GM23338 (cell line): ENCODE results near the gene PLA2G6. TPM values are rescaled to one million over a fixed set of nuclear protein-coding genes. Genes with fewer than 3 reads are reported as not detected.

Experiments
- ATAC-seq: fragments of 200-7000 bp; cut with Tn5 transposase; 3 replicates; pipeline ENCODE4 v1.9.1; 2020
- DNase-seq: peaks from one replicate; pipeline ENCODE4 v3.0.0-alpha.2; 2015; ENCODE audit warnings: low spot score
- H2AFZ ChIP-seq: fragments of 200-600 bp; sonication (generic); 2 replicates; pipeline ENCODE4 v1.8.0; 2016; ENCODE audit warnings: antibody characterized with exemption, mild to moderate bottlenecking, moderate library complexity
- H3F3A ChIP-seq: fragments of 200-600 bp; sonication (generic); replicated peaks from 2 replicates; pipeline ENCODE4 v1.8.0; 2017; ENCODE audit warnings: antibody characterized with exemption, mixed run types, low read depth
- H3K27ac ChIP-seq: fragments of 200-600 bp; sonication (generic); 2 replicates; pipeline ENCODE4 v1.6.1; 2016; ENCODE audit warnings: low read depth
- H3K27me3 ChIP-seq: fragments of 200-600 bp; sonication (generic); 2 replicates; pipeline ENCODE4 v1.8.0; 2016; ENCODE audit warnings: mild to moderate bottlenecking, mixed run types, moderate library complexity; ENCODE audit not compliant: insufficient read depth
- H3K36me3 ChIP-seq: fragments of 200-600 bp; sonication (generic); 2 replicates; pipeline ENCODE4 v1.8.0; 2016; ENCODE audit warnings: mild to moderate bottlenecking; ENCODE audit not compliant: insufficient read depth
- H3K4me1 ChIP-seq: fragments of 200-600 bp; sonication (generic); 2 replicates; pipeline ENCODE4 v1.8.0; 2016; ENCODE audit warnings: mild to moderate bottlenecking, moderate library complexity; ENCODE audit not compliant: insufficient read depth
- H3K4me2 ChIP-seq: fragments of 200-600 bp; sonication (generic); 2 replicates; pipeline ENCODE4 v1.7.1; 2017; ENCODE audit warnings: mixed run types
- H3K4me3 ChIP-seq: fragments of 200-600 bp; sonication (generic); 2 replicates; pipeline ENCODE4 v1.6.1; 2016; ENCODE audit warnings: mixed run types
- H3K79me2 ChIP-seq: fragments of 200-600 bp; sonication (generic); replicated peaks from 2 replicates; pipeline ENCODE4 v1.8.0; 2017; ENCODE audit warnings: mild to moderate bottlenecking; ENCODE audit not compliant: insufficient read depth
- H3K9me2 ChIP-seq: fragments of 200-600 bp; sonication (generic); 2 replicates; pipeline ENCODE4 v1.8.0; 2017; ENCODE audit not compliant: insufficient read depth
- H4K20me1 ChIP-seq: fragments of 200-600 bp; sonication (generic); replicated peaks from 2 replicates; pipeline ENCODE4 v1.8.0; 2017; ENCODE audit warnings: mild to moderate bottlenecking; ENCODE audit not compliant: insufficient read depth
- H3K27ac Mint-ChIP-seq: 2 replicates; pipeline ENCODE4 v1.8.0; 2020; ENCODE audit warnings: inconsistent platforms, mild to moderate bottlenecking, moderate library complexity, mixed read lengths
- H3K27me3 Mint-ChIP-seq: 3 replicates; pipeline ENCODE4 v1.8.0; 2022; ENCODE audit warnings: low read depth, mild to moderate bottlenecking, moderate library complexity, mixed read lengths, inconsistent platforms; ENCODE audit not compliant: insufficient read depth, poor library complexity
- H3K36me3 Mint-ChIP-seq: 3 replicates; pipeline ENCODE4 v1.8.0; 2021; ENCODE audit warnings: low read depth, mild to moderate bottlenecking, inconsistent platforms, moderate library complexity, mixed read lengths
- H3K4me1 Mint-ChIP-seq: 3 replicates; pipeline ENCODE4 v1.8.0; 2020; ENCODE audit warnings: mild to moderate bottlenecking, inconsistent platforms, mixed read lengths
- H3K4me3 Mint-ChIP-seq: 3 replicates; pipeline ENCODE4 v1.8.0; 2021; ENCODE audit warnings: moderate library complexity, mild to moderate bottlenecking, inconsistent platforms, mixed read lengths
- H3K9me3 Mint-ChIP-seq: 3 replicates; pipeline ENCODE4 v1.8.0; 2020; ENCODE audit warnings: moderate library complexity, mild to moderate bottlenecking, inconsistent platforms, mixed read lengths
- CREB1 ChIP-seq: fragments of 250-450 bp; sonication (Bioruptor Pico); IDR thresholded peaks from 2 replicates; pipeline ENCODE4 v1.5.0; 2020; ENCODE audit warnings: low read depth, mild to moderate bottlenecking, moderate library complexity
- EZH2 ChIP-seq: fragments of 200-600 bp; sonication (generic); IDR thresholded peaks from one replicate; pipeline ENCODE4 v1.8.0; 2017; ENCODE audit warnings: antibody characterized with exemption, mild to moderate bottlenecking, low read depth; ENCODE audit not compliant: unreplicated experiment
- EZH2phosphoT487 ChIP-seq: fragments of 200-600 bp; sonication (generic); IDR thresholded peaks from one replicate; pipeline ENCODE4 v1.8.1; 2018; ENCODE audit warnings: antibody characterized with exemption; ENCODE audit not compliant: unreplicated experiment
- JUNB ChIP-seq: IDR thresholded peaks from one replicate; pipeline ENCODE4 v1.6.1; 2016; ENCODE audit warnings: antibody characterized with exemption; ENCODE audit not compliant: unreplicated experiment
- NANOG ChIP-seq: IDR thresholded peaks from 2 replicates; pipeline ENCODE4 v1.6.1; 2016; ENCODE audit warnings: antibody characterized with exemption, borderline replicate concordance
- POLR2AphosphoS5 ChIP-seq: IDR thresholded peaks from 2 replicates; pipeline ENCODE4 v1.6.1; 2016; ENCODE audit warnings: antibody characterized with exemption, low read depth
- STAT1 ChIP-seq: IDR thresholded peaks from one replicate; pipeline ENCODE4 v1.6.1; 2016; ENCODE audit warnings: antibody characterized with exemption; ENCODE audit not compliant: unreplicated experiment
- ZNF114 ChIP-seq: fragments of 250-450 bp; sonication (Bioruptor Pico); IDR thresholded peaks from 2 replicates; pipeline ENCODE4 v1.5.0; 2020; ENCODE audit warnings: mild to moderate bottlenecking, moderate library complexity
- ZNF331 ChIP-seq: fragments of 250-450 bp; sonication (Bioruptor Pico); IDR thresholded peaks from 2 replicates; pipeline ENCODE4 v1.5.0; 2020; ENCODE audit warnings: low read depth, mild to moderate bottlenecking, moderate library complexity
- ZNF462 ChIP-seq: fragments of 250-450 bp; sonication (Bioruptor Pico); IDR thresholded peaks from 2 replicates; pipeline ENCODE4 v1.5.0; 2020; ENCODE audit warnings: mild to moderate bottlenecking, moderate library complexity
- polyA plus RNA-seq: library from polyadenylated mRNA; unstranded; fragments of >200 nt; fragmentation: Nextera tagmentation; extraction: Ambion mirVana; gene quantifications from 2 replicates; pipeline ENCODE4 v1.2.1, GENCODE V29; 2016
- total RNA-seq: library from RNA; depleted of rRNA; stranded (reverse); fragments of >200 nt; shearing (Covaris generic); gene quantifications from 2 replicates; pipeline ENCODE4 v1.2.3, GENCODE V29; 2014
- TF ChIP-seq, protein P1 (sequence below): IDR thresholded peaks from 2 replicates; pipeline ENCODE4 v1.6.1; 2016; ENCODE audit warnings: antibody characterized with exemption
- TF ChIP-seq, protein P2 (sequence below): IDR thresholded peaks from one replicate; pipeline ENCODE4 v1.6.1; 2018; ENCODE audit warnings: antibody characterized with exemption; ENCODE audit not compliant: unreplicated experiment
- TF ChIP-seq, protein P3 (sequence below), 2 experiments: fragments of 200-600 bp in 1 of 2; sonication (generic) in 1 of 2; conservative IDR thresholded peaks; 2 replicates each; pipeline versions ENCODE4 v1.5.1 to v1.6.1; 2016 to 2017; ENCODE audit warnings: antibody characterized with exemption in 2 of 2, low read depth in 2 of 2, mild to moderate bottlenecking in 2 of 2, moderate library complexity in 1 of 2

The PLA2G6 gene
- total and polyA plus RNA-seq, 2 experiments from 2014 or later, result 4.5 to 12.6 TPM

GRCh38 chr22:38212442-38212841 lies 30.8 kb upstream of the PLA2G6 start:
- H3K79me2 ChIP-seq, result no peaks in the 10 kb centered on the region

More at GRCh38 chr22:38212442-38212841, 30.8 kb upstream of the PLA2G6 start:
- Histone ChIP-seq H2AFZ (no peak overlapping the region), H3K4me2 (no peak overlapping the region), H3K4me1 (peaks cover 7% of the 10 kb centered on the region; the same call in 1 of the 2 replicates), H3K36me3 (no peaks in the 10 kb centered on the region), H4K20me1 (peaks cover 7% of the 10 kb centered on the region; the same call in 1 of the 2 replicates), H3K4me3 (no peak overlapping the region), H3K27me3 (peaks cover 22% of the 10 kb centered on the region), H3K27ac (no peak overlapping the region), H3K9me2 (no peaks in the 10 kb centered on the region), H3F3A (0 out of 2 replicates have a peak, but pooled peaks cover 11% of the 10 kb centered on the region)
- H3K27me3 Mint-ChIP-seq, result peaks cover 24% of the 10 kb centered on the region
- H3K4me1 Mint-ChIP-seq, result peaks cover 16% of the 10 kb centered on the region
- DNase-seq, result no peak
- TF ChIP-seq STAT1 (no peak), JUNB (no peak), EZH2phosphoT487 (no peak), ZNF462 (no peak), POLR2AphosphoS5 (no peak), EZH2 (no peak), ZNF114 (no peak), NANOG (no peak), CREB1 (CRISPR knock-in tag) (no peak), ZNF331 (no peak)
- TF ChIP-seq, protein P1, sequence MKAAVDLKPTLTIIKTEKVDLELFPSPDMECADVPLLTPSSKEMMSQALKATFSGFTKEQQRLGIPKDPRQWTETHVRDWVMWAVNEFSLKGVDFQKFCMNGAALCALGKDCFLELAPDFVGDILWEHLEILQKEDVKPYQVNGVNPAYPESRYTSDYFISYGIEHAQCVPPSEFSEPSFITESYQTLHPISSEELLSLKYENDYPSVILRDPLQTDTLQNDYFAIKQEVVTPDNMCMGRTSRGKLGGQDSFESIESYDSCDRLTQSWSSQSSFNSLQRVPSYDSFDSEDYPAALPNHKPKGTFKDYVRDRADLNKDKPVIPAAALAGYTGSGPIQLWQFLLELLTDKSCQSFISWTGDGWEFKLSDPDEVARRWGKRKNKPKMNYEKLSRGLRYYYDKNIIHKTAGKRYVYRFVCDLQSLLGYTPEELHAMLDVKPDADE, result no peak
- TF ChIP-seq, protein P2, sequence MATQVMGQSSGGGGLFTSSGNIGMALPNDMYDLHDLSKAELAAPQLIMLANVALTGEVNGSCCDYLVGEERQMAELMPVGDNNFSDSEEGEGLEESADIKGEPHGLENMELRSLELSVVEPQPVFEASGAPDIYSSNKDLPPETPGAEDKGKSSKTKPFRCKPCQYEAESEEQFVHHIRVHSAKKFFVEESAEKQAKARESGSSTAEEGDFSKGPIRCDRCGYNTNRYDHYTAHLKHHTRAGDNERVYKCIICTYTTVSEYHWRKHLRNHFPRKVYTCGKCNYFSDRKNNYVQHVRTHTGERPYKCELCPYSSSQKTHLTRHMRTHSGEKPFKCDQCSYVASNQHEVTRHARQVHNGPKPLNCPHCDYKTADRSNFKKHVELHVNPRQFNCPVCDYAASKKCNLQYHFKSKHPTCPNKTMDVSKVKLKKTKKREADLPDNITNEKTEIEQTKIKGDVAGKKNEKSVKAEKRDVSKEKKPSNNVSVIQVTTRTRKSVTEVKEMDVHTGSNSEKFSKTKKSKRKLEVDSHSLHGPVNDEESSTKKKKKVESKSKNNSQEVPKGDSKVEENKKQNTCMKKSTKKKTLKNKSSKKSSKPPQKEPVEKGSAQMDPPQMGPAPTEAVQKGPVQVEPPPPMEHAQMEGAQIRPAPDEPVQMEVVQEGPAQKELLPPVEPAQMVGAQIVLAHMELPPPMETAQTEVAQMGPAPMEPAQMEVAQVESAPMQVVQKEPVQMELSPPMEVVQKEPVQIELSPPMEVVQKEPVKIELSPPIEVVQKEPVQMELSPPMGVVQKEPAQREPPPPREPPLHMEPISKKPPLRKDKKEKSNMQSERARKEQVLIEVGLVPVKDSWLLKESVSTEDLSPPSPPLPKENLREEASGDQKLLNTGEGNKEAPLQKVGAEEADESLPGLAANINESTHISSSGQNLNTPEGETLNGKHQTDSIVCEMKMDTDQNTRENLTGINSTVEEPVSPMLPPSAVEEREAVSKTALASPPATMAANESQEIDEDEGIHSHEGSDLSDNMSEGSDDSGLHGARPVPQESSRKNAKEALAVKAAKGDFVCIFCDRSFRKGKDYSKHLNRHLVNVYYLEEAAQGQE, result no peak
- TF ChIP-seq, protein P3, sequence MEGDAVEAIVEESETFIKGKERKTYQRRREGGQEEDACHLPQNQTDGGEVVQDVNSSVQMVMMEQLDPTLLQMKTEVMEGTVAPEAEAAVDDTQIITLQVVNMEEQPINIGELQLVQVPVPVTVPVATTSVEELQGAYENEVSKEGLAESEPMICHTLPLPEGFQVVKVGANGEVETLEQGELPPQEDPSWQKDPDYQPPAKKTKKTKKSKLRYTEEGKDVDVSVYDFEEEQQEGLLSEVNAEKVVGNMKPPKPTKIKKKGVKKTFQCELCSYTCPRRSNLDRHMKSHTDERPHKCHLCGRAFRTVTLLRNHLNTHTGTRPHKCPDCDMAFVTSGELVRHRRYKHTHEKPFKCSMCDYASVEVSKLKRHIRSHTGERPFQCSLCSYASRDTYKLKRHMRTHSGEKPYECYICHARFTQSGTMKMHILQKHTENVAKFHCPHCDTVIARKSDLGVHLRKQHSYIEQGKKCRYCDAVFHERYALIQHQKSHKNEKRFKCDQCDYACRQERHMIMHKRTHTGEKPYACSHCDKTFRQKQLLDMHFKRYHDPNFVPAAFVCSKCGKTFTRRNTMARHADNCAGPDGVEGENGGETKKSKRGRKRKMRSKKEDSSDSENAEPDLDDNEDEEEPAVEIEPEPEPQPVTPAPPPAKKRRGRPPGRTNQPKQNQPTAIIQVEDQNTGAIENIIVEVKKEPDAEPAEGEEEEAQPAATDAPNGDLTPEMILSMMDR (conservative IDR thresholded peaks at IDR 0.05; ENCODE audit: low read depth in 2 of 2), result no peak
- peaks cover 3% of the 10 kb centered on the region; the same call in 1 of the 3 replicates for H3K9me3 Mint-ChIP-seq
- no peak overlapping the region for H3K4me3 Mint-ChIP-seq
- no peak overlapping the region for H3K27ac Mint-ChIP-seq
- H3K36me3 Mint-ChIP-seq, result peaks cover 5% of the 10 kb centered on the region
- peak; percentile 3; the same call in 1 of the 3 replicates for ATAC-seq
